ENCODE results near the gene CXorf49B.
"Not testable (repeated sequence)": the region's sequence is repeated elsewhere in the genome, so short reads cannot be mapped to it uniquely, and the experiment has no call there.

The CXorf49B gene

GRCh38 chrX:71778322-71778721, 15.2 kb downstream of the CXorf49B start:
- not testable (repeated sequence) for H3K36me3 ChIP-seq (ENCODE audit: control insufficient read depth, insufficient read depth, low read length); H3K27ac ChIP-seq; H3K27me3 ChIP-seq (ENCODE audit: control insufficient read depth, insufficient read depth, low read length); H3K4me1 ChIP-seq; H3K4me3 ChIP-seq (ENCODE audit: low read depth, low read length); H3K9me3 ChIP-seq (ENCODE audit: control insufficient read depth, low read length); H2AFZ ChIP-seq; H3K79me2 ChIP-seq; H3K9ac ChIP-seq; H3K4me2 ChIP-seq (ENCODE audit: low read length)

GRCh38 chrX:71782225-71782949, 19.2 kb downstream of the CXorf49B start:
- not testable (repeated sequence) for H3K4me3 ChIP-seq (ENCODE audit: low read depth, low read length); H3K79me2 ChIP-seq; H3K4me1 ChIP-seq; H3K9me3 ChIP-seq (ENCODE audit: control insufficient read depth, low read length); H3K36me3 ChIP-seq (ENCODE audit: control insufficient read depth, insufficient read depth, low read length); H3K27me3 ChIP-seq (ENCODE audit: control insufficient read depth, insufficient read depth, low read length); H3K4me2 ChIP-seq (ENCODE audit: low read length); H2AFZ ChIP-seq; H3K9ac ChIP-seq; H3K27ac ChIP-seq

DNA sequence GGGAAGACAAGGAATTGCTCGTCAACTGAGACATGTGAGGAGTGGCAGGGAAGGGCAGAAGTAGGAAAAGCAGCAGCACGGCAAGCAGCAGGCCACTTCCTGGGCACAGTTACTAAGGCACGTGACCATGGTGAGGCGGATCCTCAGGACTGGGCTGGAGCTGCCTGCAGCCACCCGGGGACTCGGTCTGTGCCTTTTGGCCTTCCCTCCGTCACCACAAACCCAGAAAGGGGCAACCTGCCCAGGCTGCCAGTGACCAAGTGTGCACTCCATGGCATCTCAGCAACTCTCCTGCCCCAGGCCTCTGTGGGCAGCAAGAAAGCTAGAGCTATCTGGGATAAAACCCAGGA, 19.8 kb downstream of the CXorf49B start:
- not testable (repeated sequence) for H2AFZ ChIP-seq; H3K36me3 ChIP-seq (ENCODE audit: control insufficient read depth, insufficient read depth, low read length); H3K4me2 ChIP-seq (ENCODE audit: low read length); H3K4me1 ChIP-seq; H3K9ac ChIP-seq; H3K9me3 ChIP-seq (ENCODE audit: control insufficient read depth, low read length); H3K79me2 ChIP-seq; H3K4me3 ChIP-seq (ENCODE audit: low read depth, low read length); H3K27me3 ChIP-seq (ENCODE audit: control insufficient read depth, insufficient read depth, low read length); H3K27ac ChIP-seq

GRCh38 chrX:71783569-71784347, 20.6 kb downstream of the CXorf49B start:
- H3K9ac ChIP-seq; H3K4me3 ChIP-seq (ENCODE audit: low read depth, low read length); H3K4me1 ChIP-seq: not testable (repeated sequence)

GRCh38 chrX:71784348-71784983, 21.3 kb downstream of the CXorf49B start:
- H3K9me3 ChIP-seq (ENCODE audit: control insufficient read depth, low read length); H3K4me2 ChIP-seq (ENCODE audit: low read length); H3K4me1 ChIP-seq; H3K27ac ChIP-seq; H3K27me3 ChIP-seq (ENCODE audit: control insufficient read depth, insufficient read depth, low read length); H3K9ac ChIP-seq; H3K4me3 ChIP-seq (ENCODE audit: low read depth, low read length); H3K79me2 ChIP-seq; H2AFZ ChIP-seq; H3K36me3 ChIP-seq (ENCODE audit: control insufficient read depth, insufficient read depth, low read length): not testable (repeated sequence)

More at GRCh38 chrX:71783569-71784347, 20.6 kb downstream of the CXorf49B start:
- H3K36me3 ChIP-seq (ENCODE audit: control insufficient read depth, insufficient read depth, low read length); H2AFZ ChIP-seq; H3K9me3 ChIP-seq (ENCODE audit: control insufficient read depth, low read length); H3K27me3 ChIP-seq (ENCODE audit: control insufficient read depth, insufficient read depth, low read length); H3K27ac ChIP-seq; H3K4me2 ChIP-seq (ENCODE audit: low read length); H3K79me2 ChIP-seq: not testable (repeated sequence)

DNA sequence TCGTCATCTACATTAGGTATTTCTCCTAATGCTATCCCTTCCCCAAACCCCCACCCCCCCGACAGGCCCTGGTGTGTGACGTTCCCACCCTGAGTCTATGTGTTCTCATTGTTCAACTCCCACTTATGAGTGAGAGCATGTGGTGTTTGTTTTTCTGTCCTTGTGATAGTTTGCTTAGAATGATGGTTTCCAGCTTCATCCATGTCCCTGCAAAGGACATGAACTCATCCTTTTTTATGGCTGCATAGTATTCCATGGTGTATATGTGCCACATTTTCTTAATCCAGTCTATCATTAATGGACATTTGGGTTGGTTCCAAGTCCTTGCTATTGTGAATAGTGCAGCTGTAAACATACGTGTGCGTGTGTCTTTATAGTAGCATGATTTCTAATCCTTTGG, 43.3 kb downstream of the CXorf49B start:
- not testable (repeated sequence) for H3K27ac ChIP-seq; H3K79me2 ChIP-seq; H3K4me3 ChIP-seq (ENCODE audit: low read depth, low read length); H3K36me3 ChIP-seq (ENCODE audit: control insufficient read depth, insufficient read depth, low read length); H3K27me3 ChIP-seq (ENCODE audit: control insufficient read depth, insufficient read depth, low read length); H3K9me3 ChIP-seq (ENCODE audit: control insufficient read depth, low read length); H3K9ac ChIP-seq; H2AFZ ChIP-seq; H3K4me2 ChIP-seq (ENCODE audit: low read length); H3K4me1 ChIP-seq

GRCh38 chrX:71809886-71810285, 46.7 kb downstream of the CXorf49B start:
- H2AFZ ChIP-seq = no peak overlapping the region
- H3K9me3 ChIP-seq (ENCODE audit: control insufficient read depth, low read length) = no peaks in the 10 kb centered on the region
- H3K27ac ChIP-seq = no peak overlapping the region
- no peaks in the 10 kb centered on the region for H3K79me2 ChIP-seq
- no peak overlapping the region for H3K4me2 ChIP-seq (ENCODE audit: low read length)
- H3K36me3 ChIP-seq (ENCODE audit: control insufficient read depth, insufficient read depth, low read length) = no peaks in the 10 kb centered on the region
- H3K27me3 ChIP-seq (ENCODE audit: control insufficient read depth, insufficient read depth, low read length) = no peaks in the 10 kb centered on the region
- TF ChIP-seq, protein P1, sequence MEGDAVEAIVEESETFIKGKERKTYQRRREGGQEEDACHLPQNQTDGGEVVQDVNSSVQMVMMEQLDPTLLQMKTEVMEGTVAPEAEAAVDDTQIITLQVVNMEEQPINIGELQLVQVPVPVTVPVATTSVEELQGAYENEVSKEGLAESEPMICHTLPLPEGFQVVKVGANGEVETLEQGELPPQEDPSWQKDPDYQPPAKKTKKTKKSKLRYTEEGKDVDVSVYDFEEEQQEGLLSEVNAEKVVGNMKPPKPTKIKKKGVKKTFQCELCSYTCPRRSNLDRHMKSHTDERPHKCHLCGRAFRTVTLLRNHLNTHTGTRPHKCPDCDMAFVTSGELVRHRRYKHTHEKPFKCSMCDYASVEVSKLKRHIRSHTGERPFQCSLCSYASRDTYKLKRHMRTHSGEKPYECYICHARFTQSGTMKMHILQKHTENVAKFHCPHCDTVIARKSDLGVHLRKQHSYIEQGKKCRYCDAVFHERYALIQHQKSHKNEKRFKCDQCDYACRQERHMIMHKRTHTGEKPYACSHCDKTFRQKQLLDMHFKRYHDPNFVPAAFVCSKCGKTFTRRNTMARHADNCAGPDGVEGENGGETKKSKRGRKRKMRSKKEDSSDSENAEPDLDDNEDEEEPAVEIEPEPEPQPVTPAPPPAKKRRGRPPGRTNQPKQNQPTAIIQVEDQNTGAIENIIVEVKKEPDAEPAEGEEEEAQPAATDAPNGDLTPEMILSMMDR (IDR thresholded peaks at IDR 0.05) = no peak
- no peaks in the 10 kb centered on the region for H3K4me1 ChIP-seq
- H3K4me3 ChIP-seq (ENCODE audit: low read depth, low read length) = no peak overlapping the region
- H3K9ac ChIP-seq = no peak overlapping the region

All from parathyroid adenoma (tissue), 2 donors.